DLD1 (cell line): Measurements from ENCODE around the gene LCN15.
"Not testable (repeated sequence)": the region's sequence is repeated elsewhere in the genome, so short reads cannot be mapped to it uniquely, and the experiment has no call there.

Experiments
- in situ Hi-C: cut with HindIII; loops from 2 replicates; pipeline ENCODE4 v1.10.0; 2017; ENCODE audit warnings: low sequenced_read_pairs

Gene LCN15

DNA sequence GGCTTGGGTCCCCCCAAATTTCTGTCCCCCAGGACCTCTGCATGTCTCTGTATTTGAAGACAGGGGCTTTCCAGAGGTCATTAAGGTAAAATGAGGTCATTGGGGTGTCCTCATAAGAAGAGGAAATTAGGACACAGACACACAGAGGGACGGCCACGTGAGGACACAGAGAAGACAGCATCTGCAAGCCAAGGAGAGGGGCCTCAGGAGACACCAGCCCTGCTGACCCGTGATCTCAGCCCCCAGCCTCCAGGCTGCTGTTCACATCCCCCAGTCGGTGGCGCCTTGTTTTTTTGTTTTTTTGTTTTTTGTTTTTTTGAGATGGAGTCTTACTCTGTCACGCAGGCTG lies 30.7 kb upstream of the LCN15 start:
- in situ Hi-C loops: no loop called here

DNA sequence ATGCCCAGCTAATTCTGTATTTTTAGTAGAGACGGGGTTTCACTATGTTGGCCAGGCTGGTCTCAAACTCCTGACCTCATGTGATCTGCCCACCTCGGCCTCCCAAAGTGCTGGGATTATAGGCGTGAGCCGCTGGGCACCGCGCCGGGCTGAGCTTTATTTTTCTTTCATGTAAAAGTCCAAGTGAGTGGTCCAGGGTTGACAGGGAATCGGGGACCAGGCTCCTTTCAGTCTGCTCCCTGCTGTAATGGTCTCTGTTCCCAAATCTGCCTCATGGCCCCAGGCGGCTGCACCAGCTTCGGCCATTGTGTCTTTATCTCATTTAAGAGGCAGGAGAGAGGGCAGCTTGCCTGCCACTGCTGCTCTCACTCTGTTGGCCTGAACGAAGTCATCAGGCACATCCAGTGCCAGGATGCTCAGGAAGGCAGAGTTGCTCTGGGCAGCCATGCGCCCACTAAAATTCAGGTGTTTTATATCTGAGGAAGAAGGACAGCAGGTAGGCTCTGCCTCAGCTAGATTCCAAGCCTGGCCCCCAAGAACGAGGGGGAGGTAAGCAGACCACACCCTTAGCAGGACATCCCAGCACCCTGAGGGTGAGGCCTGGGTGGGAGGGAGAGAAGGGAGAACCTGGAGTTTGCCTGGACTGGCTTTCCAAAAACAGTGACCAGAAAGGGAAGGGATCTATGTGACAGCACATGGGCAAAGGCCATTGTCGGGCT lies 30.1 kb upstream of the LCN15 start:
- in situ Hi-C loops: no loop called here

DNA sequence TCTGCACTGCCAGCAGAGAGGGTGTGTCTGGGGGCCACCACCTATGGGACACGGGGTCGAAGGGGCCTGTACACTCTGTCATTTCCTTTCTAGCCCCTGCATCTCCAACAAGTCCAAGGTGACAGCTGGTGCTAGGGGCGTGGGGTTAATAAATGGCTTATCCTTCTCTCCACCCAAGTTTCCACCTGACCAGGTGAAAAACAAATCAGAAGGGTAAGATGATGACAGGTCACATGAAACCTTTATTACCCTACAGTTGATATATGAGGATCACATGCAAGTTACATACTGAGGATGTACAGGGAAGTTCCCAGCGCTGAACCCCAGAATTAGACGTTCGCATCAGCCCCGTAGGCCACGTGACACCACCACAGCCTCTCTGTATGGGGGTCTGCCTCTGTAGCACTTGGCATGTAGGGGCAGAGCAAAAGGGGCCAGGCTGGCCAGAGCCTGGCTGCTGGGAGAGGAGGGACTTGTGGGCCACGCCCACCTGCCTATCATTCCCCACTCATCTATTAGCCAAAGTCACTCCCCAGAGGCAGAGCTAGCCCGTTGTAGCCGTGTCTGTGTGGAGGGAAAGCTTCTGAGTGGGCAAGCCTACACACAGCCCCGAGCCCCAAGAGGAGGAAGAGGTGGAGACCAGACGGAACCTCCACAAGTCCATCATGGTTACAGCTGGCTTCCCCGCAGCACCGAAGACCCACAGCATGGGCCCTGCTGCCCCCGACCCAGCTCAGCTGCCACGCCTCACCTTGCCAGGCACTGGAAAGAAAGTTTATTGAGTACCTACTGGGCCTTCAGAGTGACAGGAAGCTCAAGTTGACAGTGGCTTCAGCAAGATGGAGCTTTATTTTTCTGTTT lies 29.0 kb upstream of the LCN15 start:
- in situ Hi-C loops: no loop called here

DNA sequence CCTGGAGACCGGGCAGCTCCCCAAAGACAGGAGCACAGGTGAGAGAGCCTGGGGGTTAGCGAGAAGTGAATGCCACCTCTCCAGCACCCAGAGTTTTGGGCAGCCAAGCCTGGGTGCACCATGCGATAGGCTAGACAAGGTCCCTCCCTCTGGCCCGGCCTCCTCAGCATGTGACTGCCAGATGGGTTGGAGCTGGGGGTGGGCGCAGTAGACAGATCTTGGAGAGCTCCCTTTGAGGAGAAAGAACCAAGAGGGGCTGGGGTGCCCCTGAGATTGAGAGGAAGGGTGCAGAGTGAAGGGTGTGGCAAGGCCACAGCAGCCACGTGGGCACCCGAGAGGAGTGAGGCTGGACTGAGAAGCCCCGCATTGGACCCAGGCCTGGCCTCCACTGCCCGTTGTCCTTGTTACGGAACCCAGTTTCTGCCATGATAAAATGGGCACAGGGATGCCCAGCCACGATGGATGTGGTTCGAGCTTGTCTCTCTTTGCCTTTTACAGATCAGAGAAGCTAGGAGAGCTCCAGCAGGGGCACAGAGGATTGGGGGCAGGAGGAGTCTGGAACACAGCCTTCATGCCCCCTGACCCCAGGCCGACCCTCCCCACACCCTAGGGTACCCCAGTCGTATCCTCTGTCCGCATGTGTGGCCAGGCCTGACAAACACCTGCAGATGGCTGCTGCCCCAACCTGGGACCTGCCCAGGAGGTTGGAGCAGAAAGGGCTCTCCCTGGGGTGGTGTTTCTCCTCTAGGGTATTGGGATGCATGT lies 28.2 kb upstream of the LCN15 start:
- in situ Hi-C loops: no loop called here

DNA sequence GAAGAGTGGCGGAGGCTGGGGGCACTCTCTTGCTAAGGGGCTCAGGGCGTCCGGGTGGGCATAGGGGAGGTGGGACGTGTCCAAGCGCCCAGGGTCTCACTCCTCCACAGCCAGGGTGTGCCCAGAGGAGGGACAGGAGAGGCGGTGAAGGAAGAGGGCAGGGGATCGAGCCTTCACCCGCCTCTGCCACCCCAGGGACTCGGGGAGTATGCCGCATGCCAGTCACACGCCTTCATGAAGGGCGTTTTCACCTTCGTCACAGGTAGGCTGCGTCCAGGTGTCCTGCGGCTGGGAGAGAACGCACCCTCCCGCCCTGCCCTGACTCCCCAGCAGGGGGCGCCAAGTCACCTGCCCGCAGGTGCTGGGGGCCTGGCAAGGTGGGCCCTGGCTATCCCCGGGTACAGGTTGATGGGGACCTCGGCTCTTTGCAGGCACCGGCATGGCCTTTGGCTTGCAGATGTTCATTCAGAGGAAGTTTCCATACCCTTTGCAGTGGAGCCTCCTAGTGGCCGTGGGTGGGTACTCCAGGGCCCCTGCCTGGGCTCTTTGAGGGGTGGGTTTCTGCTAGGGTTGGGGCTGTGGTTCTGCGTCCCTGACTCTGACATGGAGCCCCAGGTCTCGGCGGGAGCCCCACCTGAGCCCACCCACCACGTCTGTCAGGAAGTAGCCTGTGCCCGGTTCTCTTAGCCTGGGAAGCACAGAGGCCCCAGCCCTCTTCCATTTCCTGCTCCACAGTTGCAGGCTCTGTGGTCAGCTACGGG lies 27.4 kb upstream of the LCN15 start:
- in situ Hi-C loops: no loop called here

DNA sequence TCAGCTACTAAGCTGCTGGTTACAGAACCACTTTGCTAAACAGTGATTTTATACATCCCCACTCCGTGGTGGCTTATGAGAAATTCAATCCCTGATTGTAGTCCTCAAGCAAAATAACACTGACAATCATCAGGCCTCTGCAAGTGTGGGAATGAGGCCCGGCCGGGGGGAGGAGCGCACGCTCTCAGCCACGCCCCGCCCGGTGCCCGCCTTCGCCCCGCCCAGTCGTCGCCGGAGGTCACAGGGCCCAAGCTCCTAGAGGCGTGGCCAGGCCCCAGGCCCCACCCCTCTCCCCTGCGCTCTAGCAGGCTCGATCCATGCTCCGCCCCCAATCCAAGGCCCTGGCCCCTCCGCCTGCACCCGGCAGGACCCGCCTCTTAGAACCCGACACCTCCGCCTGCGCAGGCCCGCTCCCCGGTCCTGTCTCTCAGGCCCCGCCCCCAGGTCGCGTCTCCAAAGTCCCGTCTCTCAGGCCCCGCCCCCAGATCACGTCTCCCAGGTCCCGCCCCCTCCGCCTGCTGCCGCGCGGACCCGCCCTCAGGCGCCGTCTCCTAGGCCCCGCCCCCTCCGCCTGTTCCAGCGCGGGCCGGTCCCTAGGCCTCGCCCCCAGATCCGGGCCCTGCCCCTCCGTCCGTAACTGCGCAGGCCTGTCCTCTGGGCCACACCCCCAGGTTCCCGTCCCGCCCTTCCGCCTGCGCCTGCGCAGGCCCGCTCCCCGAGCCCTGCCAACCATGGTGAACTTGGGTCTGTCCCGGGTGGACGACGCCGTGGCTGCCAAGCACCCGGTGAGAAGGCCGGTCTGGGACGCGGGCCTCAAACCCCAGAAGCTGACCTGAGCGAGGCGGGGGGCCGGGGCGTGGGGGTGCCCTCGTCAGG lies 26.6 kb upstream of the LCN15 start, which contains the start of gene TMEM141:
Gene TMEM141, plus strand, starts transcription at position 705 of the 876 bp plus-strand sequence. Its CDS starts 27 bp downstream, at position 732.
- in situ Hi-C loops: no loop called here

DNA sequence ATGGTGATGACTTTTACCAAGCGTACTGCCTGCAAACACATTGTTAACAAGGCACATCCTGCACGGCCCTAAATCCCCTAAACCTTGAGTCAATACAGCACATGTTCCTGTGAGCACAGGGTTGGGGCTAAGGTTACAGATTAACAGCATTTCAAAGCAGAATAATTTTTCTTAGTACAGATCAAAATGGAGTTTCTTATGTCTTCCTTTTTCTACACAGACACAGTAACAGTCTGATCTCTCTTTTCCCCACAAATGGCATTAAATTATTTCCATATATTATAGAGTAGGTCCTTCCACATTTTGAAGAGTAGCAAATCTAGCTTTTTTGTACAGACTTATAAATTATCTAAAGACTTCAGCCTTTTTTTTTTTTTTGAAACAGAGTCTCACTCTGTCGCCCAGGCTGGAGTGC lies 25.2 kb upstream of the LCN15 start:
- in situ Hi-C loops: no loop called here

DNA sequence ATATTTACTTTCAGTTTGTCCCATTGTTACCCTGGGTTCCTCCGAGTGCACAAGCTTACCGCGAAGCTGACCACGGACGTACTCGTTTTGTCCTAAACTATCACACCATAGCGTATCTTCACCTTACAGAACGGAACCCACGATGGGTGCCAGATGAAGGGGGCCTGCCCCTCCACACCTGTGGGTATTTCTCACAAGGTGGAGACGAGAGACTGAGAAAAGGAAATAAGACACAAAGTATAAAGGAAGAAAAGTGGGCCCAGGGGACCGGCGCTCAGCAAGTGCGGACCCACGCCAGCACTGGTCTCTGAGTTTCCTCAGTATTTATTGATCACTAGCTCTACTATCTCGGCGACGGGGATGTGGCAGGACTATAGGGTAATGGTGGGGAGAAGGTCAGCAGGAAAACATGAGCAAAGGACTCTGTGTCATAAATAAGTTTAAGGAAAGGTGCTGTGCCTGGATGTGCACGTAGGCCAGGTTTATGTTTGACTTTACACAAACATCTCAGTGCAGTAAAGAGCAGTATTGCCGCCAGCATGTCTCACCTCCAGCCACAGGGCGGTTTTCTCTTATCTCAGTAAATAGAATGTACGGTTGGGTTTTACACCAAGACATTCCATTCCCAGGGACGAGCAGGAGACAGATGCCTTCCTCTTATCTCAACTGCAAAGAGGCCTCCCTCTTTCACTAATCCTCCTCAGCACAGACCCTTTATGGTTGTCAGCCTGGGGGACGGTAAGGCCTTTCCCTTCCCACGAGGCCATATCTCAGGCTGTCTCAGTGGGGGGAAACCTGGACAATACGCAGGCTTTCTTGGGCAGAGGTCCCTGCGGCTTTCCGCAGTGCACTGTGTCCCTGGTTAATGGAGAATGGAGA lies 24.6 kb upstream of the LCN15 start:
- in situ Hi-C loops: not testable (repeated sequence)

DNA sequence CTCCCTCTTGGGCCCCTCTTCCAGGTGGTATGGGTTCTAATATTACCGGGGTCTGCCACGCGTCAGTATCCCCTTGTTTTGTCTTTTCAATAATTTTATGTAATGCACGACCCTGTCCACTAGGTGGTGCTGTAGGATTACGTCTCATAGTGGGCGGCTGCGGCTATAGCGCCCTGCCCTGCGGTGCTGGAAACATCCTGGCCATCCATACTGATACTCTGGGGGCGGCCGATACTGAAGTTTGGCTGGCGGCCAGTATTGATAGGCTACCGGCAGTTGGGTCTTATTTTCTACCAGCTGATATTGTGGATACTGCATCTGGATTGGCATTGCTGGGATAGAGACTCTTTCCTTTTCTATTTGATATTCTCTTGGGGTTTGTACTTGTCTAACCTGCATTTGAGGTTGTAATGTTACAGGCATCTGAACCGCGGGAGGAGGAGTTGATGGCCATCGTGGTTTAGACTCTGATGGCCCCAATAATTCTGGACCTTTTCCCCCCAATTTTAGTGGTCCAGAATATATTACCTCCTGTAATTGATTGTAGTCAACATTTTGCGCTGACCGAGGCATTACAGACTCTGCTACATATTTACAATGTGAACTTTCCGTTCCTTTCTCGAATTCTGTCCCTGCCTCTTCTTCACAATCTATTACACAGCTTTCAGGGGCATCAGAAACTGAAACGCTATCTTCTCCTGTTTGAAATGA lies 23.5 kb upstream of the LCN15 start:
- in situ Hi-C loops: no loop called here

DNA sequence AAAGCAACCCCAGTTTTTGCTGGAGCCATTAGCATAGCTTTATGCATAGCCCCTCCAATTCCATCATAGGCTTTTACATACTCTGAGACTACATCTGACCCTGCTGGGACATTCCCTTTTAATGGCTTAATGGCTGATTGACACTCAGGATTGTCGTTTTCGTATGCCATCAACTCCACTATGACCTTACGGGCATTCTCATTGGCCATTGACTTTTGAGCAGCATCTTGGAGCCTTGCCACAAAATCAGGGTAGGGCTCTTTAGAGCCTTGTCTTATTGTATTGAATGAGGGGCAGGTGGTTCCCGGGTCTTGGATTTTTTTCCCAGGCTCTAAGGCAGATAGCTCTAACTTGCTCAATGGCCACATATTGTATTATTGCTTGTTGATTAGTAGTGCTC lies 22.7 kb upstream of the LCN15 start:
- in situ Hi-C loops: not testable (repeated sequence)

DNA sequence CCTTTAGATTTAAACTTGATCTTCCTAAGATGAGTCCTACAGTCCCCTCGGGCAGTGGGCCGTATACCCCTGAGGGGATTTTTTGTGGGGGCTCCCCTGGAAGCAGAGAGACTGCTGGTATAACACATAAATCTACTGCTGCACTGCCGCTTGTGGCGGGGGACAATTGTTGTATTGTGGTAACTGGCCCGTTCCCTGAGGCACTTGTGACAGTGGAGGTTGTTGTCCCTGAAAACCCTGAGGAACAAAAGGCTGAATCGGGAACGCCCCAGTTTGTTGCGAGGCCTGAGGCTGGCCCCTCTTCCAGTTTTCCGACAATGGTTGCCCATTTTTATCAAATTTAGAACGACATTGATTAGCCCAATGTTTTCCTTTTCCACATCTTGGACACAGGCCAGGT lies 22.1 kb upstream of the LCN15 start:
- in situ Hi-C loops: no loop called here

DNA sequence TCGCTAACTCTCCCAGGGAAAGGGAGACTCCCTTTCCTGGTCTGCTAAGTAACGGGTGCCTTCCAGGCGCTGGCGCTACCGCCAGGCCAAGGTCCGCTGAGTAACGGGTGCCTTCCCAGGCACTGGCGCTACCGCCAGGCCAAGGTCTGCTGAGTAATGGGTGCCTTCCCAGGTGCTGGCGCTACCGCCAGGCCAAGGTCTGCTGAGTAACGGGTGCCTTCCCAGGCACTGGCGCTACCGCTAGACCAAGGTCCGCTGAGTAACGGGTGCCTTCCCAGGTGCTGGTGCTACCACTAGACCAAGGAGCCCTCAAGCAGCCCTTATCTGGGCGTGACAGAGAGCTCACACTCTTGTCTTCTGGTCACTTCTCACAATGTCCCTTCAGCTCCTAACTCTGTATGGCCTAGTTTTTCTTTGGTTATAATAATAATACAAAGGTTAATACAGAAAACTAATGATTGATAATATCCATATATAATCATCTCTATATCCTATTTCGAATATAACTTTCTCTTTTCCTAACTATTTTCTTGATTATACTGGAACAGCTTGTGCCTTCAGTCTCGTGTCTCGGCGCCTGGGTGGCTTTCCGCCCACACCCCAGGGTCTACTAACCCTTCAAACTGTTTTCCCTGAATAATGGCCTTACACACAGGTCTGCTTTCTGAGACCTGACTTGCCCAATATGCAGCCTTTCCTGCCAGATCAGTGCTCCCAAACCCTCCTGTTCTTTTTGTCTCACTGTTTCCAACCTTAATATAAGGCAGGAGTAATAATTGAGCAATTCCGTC lies 21.4 kb upstream of the LCN15 start:
- in situ Hi-C loops: not testable (repeated sequence)

DNA sequence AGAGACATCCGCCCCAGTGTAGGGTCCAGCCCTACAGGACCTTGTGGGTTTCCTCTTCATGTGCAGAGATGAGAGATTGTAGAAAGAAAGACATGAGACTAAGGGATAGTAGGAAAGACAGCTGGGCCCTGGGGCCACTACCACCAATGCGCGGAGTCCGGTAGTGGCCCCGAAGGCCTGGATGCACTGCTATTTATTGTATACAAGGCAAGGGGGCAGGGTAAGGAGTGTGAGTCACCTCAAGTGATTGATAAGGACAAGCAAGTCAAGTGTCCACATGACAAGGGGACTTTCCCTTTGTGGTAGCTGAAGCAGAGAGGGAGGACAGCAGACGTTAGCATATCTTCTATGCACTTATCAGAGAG lies 20.7 kb upstream of the LCN15 start:
- in situ Hi-C loops: no loop called here

DNA sequence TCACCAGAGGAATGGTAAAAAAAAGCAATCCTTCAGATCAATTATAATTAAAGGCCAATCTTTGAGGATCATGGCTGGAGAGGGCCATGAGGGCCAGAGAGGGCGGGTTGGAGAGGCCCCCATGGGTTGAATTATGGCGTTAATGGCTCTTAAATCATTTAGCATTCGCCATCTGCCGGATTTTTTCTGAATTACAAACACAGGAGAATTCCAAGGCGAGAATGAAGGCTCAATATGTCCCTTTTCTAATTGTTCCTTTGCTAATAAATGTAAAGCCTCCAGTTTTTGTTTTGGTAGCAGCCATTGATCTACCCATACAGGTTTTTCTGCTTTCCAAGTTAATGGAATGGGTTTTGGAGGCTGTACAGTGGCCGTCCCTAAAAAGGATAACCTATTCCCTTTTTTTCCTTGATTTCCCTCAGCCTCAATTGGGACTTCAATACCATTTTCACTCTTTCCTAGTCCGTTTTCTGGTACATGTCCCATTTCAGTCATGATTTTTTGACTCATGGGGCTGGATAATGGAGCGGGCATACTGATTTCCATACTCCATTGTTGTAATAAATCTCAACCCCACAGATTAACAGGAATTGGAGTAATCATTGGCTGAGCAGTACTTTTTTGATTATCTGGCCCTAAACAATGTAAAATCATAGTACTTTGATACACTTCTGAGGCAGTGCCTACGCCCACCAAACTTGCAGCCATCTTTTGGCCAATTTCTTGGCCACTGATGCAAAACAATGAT lies 20.1 kb upstream of the LCN15 start:
- in situ Hi-C loops: no loop called here

DNA sequence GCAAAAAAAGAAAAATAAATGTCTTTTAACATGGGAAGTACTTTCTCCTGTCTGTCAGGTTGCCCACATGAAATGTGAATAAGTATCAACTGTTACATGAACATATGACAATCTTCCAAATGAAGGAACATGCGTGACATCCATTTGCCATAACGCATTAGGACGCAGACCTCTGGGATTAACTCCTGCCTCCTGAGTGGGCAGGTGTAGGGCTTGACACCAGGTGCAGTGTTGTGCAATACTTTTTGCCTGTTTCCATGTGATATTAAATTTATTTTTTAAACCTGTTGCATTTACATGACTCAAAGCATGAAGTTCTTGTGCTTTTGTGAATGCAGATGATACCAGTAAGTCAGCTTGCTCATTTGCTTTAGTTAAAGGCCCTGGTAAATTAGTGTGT lies 18.1 kb upstream of the LCN15 start:
- in situ Hi-C loops: no loop called here

DNA sequence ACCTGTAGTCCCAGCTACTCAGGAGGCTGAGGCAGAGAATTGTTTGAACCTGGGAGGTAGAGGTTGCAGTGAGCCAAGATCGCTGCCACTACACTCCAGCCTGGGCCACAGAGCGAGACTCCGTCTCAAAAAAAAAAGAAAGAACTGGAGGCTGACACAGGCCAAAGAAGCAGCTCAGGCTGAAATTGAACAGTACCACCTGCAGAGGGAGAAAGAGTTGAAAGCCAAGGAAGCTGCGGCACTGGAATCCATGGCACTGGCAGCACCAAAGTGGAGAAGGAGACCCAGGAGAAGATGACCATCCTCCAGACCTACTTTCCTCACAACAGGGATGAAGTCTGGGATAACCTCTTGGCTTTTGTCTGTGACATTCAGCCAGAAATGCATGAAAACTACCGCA lies 15.5 kb upstream of the LCN15 start:
- in situ Hi-C loops: no loop called here

DNA sequence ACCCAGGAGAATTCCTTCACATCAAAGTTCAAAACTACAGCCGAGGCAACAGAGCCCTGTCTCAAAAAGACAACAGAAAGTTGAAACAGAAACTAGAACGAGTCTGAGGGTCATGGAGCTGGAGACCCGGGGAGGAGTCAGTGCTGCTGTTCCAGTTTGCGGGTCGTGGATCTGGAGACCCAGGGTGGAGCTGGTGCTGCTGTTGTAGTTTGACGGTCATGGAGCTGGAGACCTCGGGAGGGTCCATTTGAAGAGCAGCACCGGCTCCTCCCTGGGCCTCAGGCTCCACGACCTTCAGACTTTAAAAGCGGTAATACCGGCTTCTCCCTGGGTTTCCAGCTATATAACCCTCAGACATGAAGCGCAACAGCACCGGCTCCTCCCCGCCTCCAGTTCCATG lies 13.0 kb upstream of the LCN15 start:
- in situ Hi-C loops: no loop called here
